ENCODE results near the gene MTMR1. TPM values are rescaled to one million over a fixed set of nuclear protein-coding genes. Genes with fewer than 3 reads are reported as not detected.

MTMR1 gene
- total and polyA plus RNA-seq, 2 donors (not counting 3 experiments of a cell fraction or from before 2014, with no cell fraction given), result 17.1 to 20.3 TPM

DNA sequence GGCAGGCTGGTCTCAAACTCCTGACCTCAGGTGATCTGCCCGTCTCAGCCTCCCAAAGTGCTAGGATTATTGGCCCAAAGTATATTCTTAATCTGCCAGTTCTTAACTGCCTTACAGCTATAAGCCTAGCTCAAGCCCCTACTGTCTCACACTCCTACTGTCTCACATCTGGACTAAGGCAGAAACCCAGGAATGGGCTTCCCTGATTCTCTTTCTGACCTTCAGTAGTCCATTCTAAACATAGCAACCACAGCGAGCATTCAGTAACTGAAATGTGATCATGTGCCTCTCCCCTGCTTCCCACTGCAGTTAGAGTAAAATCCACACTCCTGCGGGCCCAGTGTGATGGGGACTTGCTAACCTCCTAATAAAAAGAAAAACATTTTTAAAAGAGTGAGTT, 58.9 kb downstream of the MTMR1 start:
- no peaks in the 10 kb centered on the region for H3K27me3 ChIP-seq (ENCODE audit: control insufficient read depth in 2 of 2, insufficient read depth in 2 of 2, low read length in 2 of 2)
- no peaks in the 10 kb centered on the region for H3K9me1 ChIP-seq (replicated peaks; ENCODE audit: control insufficient read depth, extremely low read depth, insufficient read depth, low read length)
- no peak overlapping the region for H3K4me2 ChIP-seq (ENCODE audit: insufficient read depth, low read length)
- dilution Hi-C loops (cut with MboI; ENCODE audit: extremely low pct_ligation_motif_present, low sequenced_read_pairs), result no loop called here
- intact Hi-C loops (cut with micrococcal nuclease), result no loop called here
- no peaks in the 10 kb centered on the region for H4K20me1 ChIP-seq (replicated peaks; ENCODE audit: control insufficient read depth, extremely low read depth, insufficient read depth, low read length)
- H3K4me1 ChIP-seq (ENCODE audit: control insufficient read depth, extremely low read depth, insufficient read depth, low read length), result no peaks in the 10 kb centered on the region
- no peak overlapping the region for H3K27ac ChIP-seq (ENCODE audit: insufficient read depth, low read depth, low read length)
- FAIRE-seq (no peak), DNase-seq (ENCODE audit: low read depth, low spot score) (no peak)
- H3K9ac ChIP-seq (replicated peaks; ENCODE audit: extremely low read depth, insufficient read depth, low read length), result no peak overlapping the region
- H3K9me3 ChIP-seq (replicated peaks; ENCODE audit: control insufficient read depth, insufficient read depth, low read length), result no peaks in the 10 kb centered on the region
- TF ChIP-seq EZH2 (IDR thresholded peaks at IDR 0.05; ENCODE audit: borderline replicate concordance, low read depth, low read length, severe bottlenecking) (no peak), MYC (IDR thresholded peaks at IDR 0.05; ENCODE audit: low read depth, low read length) (no peak)
- H2AFZ ChIP-seq (ENCODE audit: low read depth, low read length), result no peak overlapping the region
- POLR2A ChIA-PET, result no interaction called here
- H3K36me3 ChIP-seq (ENCODE audit: control insufficient read depth in 2 of 2, extremely low read depth in 1 of 2, insufficient read depth in 2 of 2, low read length in 2 of 2), result peaks cover 0 to under 1% of the 10 kb centered on the region in 2 experiments
- BruUV-seq (replicated peaks), result no TSS peak
- no peak overlapping the region for H3K4me3 ChIP-seq (replicated peaks in 1 of 3; ENCODE audit: insufficient read depth in 1 of 3, low read depth in 1 of 3, low read length in 3 of 3)
- CTCF ChIA-PET, result no interaction called here
- no peaks in the 10 kb centered on the region for H3K79me2 ChIP-seq (ENCODE audit: control insufficient read depth, insufficient read depth, low read length)

- dilution Hi-C loops (cut with MboI; ENCODE audit: extremely low pct_ligation_motif_present, low sequenced_read_pairs), result no loop called here
Measured at GRCh38 chrX:150753357-150753756, 60.2 kb downstream of the MTMR1 start.

More at GRCh38 chrX:150753357-150753756, 60.2 kb downstream of the MTMR1 start:
- no peak overlapping the region for H3K4me3 ChIP-seq (replicated peaks in 1 of 3; ENCODE audit: insufficient read depth in 1 of 3, low read depth in 1 of 3, low read length in 3 of 3)
- intact Hi-C loops (cut with micrococcal nuclease), result no loop called here
- BruUV-seq (replicated peaks), result no TSS peak
- ChIA-PET CTCF (no interaction called here), POLR2A (no interaction called here)
- H3K9ac ChIP-seq (replicated peaks; ENCODE audit: extremely low read depth, insufficient read depth, low read length), result no peak overlapping the region
- no peak overlapping the region for H2AFZ ChIP-seq (ENCODE audit: low read depth, low read length)
- no peak overlapping the region for H3K4me2 ChIP-seq (ENCODE audit: insufficient read depth, low read length)
- H3K27ac ChIP-seq (ENCODE audit: insufficient read depth, low read depth, low read length), result no peak overlapping the region
- H3K27me3 ChIP-seq (ENCODE audit: control insufficient read depth in 2 of 2, insufficient read depth in 2 of 2, low read length in 2 of 2), result no peaks in the 10 kb centered on the region
- DNase-seq (ENCODE audit: low read depth, low spot score) (no peak), FAIRE-seq (no peak)
- H3K4me1 ChIP-seq (ENCODE audit: control insufficient read depth, extremely low read depth, insufficient read depth, low read length), result no peaks in the 10 kb centered on the region
- H4K20me1 ChIP-seq (replicated peaks; ENCODE audit: control insufficient read depth, extremely low read depth, insufficient read depth, low read length), result no peaks in the 10 kb centered on the region
- H3K9me1 ChIP-seq (replicated peaks; ENCODE audit: control insufficient read depth, extremely low read depth, insufficient read depth, low read length), result no peaks in the 10 kb centered on the region
- TF ChIP-seq FOS (IDR thresholded peaks at IDR 0.05; ENCODE audit: borderline replicate concordance, insufficient read depth, low read length) (no peak), POLR2AphosphoS5 (IDR thresholded peaks at IDR 0.05; ENCODE audit: insufficient read depth, low read depth, low read length) (no peak), GATA2 (IDR thresholded peaks at IDR 0.05; ENCODE audit: insufficient read depth, insufficient read length, low read depth, low read length) (no peak), MAX (IDR thresholded peaks at IDR 0.05; ENCODE audit: insufficient read depth, insufficient read length) (no peak), JUN (IDR thresholded peaks at IDR 0.05; ENCODE audit: borderline replicate concordance, insufficient read depth, insufficient read length, low read depth) (no peak), EZH2 (IDR thresholded peaks at IDR 0.05; ENCODE audit: borderline replicate concordance, low read depth, low read length, severe bottlenecking) (no peak), POLR2A (IDR thresholded peaks at IDR 0.05; ENCODE audit: low read depth, low read length) (no peak), MYC (IDR thresholded peaks at IDR 0.05; ENCODE audit: low read depth, low read length) (no peak)
- TF ChIP-seq, protein P1, sequence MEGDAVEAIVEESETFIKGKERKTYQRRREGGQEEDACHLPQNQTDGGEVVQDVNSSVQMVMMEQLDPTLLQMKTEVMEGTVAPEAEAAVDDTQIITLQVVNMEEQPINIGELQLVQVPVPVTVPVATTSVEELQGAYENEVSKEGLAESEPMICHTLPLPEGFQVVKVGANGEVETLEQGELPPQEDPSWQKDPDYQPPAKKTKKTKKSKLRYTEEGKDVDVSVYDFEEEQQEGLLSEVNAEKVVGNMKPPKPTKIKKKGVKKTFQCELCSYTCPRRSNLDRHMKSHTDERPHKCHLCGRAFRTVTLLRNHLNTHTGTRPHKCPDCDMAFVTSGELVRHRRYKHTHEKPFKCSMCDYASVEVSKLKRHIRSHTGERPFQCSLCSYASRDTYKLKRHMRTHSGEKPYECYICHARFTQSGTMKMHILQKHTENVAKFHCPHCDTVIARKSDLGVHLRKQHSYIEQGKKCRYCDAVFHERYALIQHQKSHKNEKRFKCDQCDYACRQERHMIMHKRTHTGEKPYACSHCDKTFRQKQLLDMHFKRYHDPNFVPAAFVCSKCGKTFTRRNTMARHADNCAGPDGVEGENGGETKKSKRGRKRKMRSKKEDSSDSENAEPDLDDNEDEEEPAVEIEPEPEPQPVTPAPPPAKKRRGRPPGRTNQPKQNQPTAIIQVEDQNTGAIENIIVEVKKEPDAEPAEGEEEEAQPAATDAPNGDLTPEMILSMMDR (IDR thresholded peaks at IDR 0.05; ENCODE audit: extremely low read depth in 1 of 2, insufficient read depth in 1 of 2, low read depth in 1 of 2, low read length in 2 of 2), result no peak
- H3K9me3 ChIP-seq (replicated peaks; ENCODE audit: control insufficient read depth, insufficient read depth, low read length), result no peaks in the 10 kb centered on the region
- no peaks in the 10 kb centered on the region for H3K79me2 ChIP-seq (ENCODE audit: control insufficient read depth, insufficient read depth, low read length)
- peaks cover 0 to 3% of the 10 kb centered on the region in 2 experiments for H3K36me3 ChIP-seq (ENCODE audit: control insufficient read depth in 2 of 2, extremely low read depth in 1 of 2, insufficient read depth in 2 of 2, low read length in 2 of 2)

Measured in endothelial cell of umbilical vein (primary cell).